ENCODE measurements around the gene FIGNL1.
"Not testable (repeated sequence)": the region's sequence is repeated elsewhere in the genome, so short reads cannot be mapped to it uniquely, and the experiment has no call there.

Gene FIGNL1

GRCh38 chr7:50466815-50467585 is 16.9 kb upstream of the FIGNL1 start:
- Histone ChIP-seq H3K4me3 (ENCODE audit: low read length) (no peak overlapping the region), H3K4me1 (ENCODE audit: insufficient read depth, low read length) (no peaks in the 10 kb centered on the region)

GRCh38 chr7:50463035-50463434 is 12.9 kb upstream of the FIGNL1 start:
- no peak overlapping the region for H2AFZ ChIP-seq (ENCODE audit: low read depth, low read length)
- H3K4me3 ChIP-seq (ENCODE audit: low read length): no peak overlapping the region
- H3K4me1 ChIP-seq (ENCODE audit: insufficient read depth, low read length): no peaks in the 10 kb centered on the region
- no peaks in the 10 kb centered on the region for H3K27me3 ChIP-seq (ENCODE audit: insufficient read depth, low read length)
- H3K9me3 ChIP-seq (ENCODE audit: low read length): no peaks in the 10 kb centered on the region
- H3K36me3 ChIP-seq (ENCODE audit: insufficient read depth, low read length): no peaks in the 10 kb centered on the region

More at GRCh38 chr7:50466815-50467585, 16.9 kb upstream of the FIGNL1 start:
- Histone ChIP-seq H3K9me3 (ENCODE audit: low read length) (no peaks in the 10 kb centered on the region), H3K36me3 (ENCODE audit: insufficient read depth, low read length) (no peaks in the 10 kb centered on the region), H2AFZ (ENCODE audit: low read depth, low read length) (no peak overlapping the region), H3K27me3 (ENCODE audit: insufficient read depth, low read length) (no peaks in the 10 kb centered on the region)

- no peak overlapping the region for H3K4me3 ChIP-seq (ENCODE audit: low read length)
- H3K27me3 ChIP-seq (ENCODE audit: insufficient read depth, low read length): no peaks in the 10 kb centered on the region
- no peaks in the 10 kb centered on the region for H3K9me3 ChIP-seq (ENCODE audit: low read length)
- H3K4me1 ChIP-seq (ENCODE audit: insufficient read depth, low read length): no peaks in the 10 kb centered on the region
- H2AFZ ChIP-seq (ENCODE audit: low read depth, low read length): no peak overlapping the region
- no peaks in the 10 kb centered on the region for H3K36me3 ChIP-seq (ENCODE audit: insufficient read depth, low read length)
These were observed 12.2 kb upstream of the FIGNL1 start for GRCh38 chr7:50462361-50462760.

- no peaks in the 10 kb centered on the region for H3K36me3 ChIP-seq (ENCODE audit: insufficient read depth, low read length)
- no peaks in the 10 kb centered on the region for H3K27me3 ChIP-seq (ENCODE audit: insufficient read depth, low read length)
- H3K4me3 ChIP-seq (ENCODE audit: low read length): no peak overlapping the region
- H3K4me1 ChIP-seq (ENCODE audit: insufficient read depth, low read length): no peaks in the 10 kb centered on the region
- no peak overlapping the region for H2AFZ ChIP-seq (ENCODE audit: low read depth, low read length)
- no peaks in the 10 kb centered on the region for H3K9me3 ChIP-seq (ENCODE audit: low read length)
These were observed 11.5 kb upstream of the FIGNL1 start for GRCh38 chr7:50461695-50462094.

- not testable (repeated sequence) for H3K4me1 ChIP-seq (ENCODE audit: insufficient read depth, low read length); H3K27me3 ChIP-seq (ENCODE audit: insufficient read depth, low read length); H3K4me3 ChIP-seq (ENCODE audit: low read length); H3K36me3 ChIP-seq (ENCODE audit: insufficient read depth, low read length); H2AFZ ChIP-seq (ENCODE audit: low read depth, low read length); H3K9me3 ChIP-seq (ENCODE audit: low read length)
These were observed 9.0 kb upstream of the FIGNL1 start for GRCh38 chr7:50459183-50459582.

GRCh38 chr7:50458651-50459050 is 8.5 kb upstream of the FIGNL1 start:
- not testable (repeated sequence) for H3K4me3 ChIP-seq (ENCODE audit: low read length); H3K36me3 ChIP-seq (ENCODE audit: insufficient read depth, low read length); H3K4me1 ChIP-seq (ENCODE audit: insufficient read depth, low read length); H3K27me3 ChIP-seq (ENCODE audit: insufficient read depth, low read length); H2AFZ ChIP-seq (ENCODE audit: low read depth, low read length); H3K9me3 ChIP-seq (ENCODE audit: low read length)

GRCh38 chr7:50456371-50457123 is 6.4 kb upstream of the FIGNL1 start:
- no peak overlapping the region for H3K4me3 ChIP-seq (ENCODE audit: low read length)

GRCh38 chr7:50455658-50456057 is 5.5 kb upstream of the FIGNL1 start:
- Histone ChIP-seq H2AFZ (ENCODE audit: low read depth, low read length) (no peak overlapping the region), H3K27me3 (ENCODE audit: insufficient read depth, low read length) (no peaks in the 10 kb centered on the region), H3K4me1 (ENCODE audit: insufficient read depth, low read length) (no peaks in the 10 kb centered on the region), H3K4me3 (ENCODE audit: low read length) (no peak overlapping the region), H3K9me3 (ENCODE audit: low read length) (no peaks in the 10 kb centered on the region), H3K36me3 (ENCODE audit: insufficient read depth, low read length) (no peaks in the 10 kb centered on the region)

More at GRCh38 chr7:50456371-50457123, 6.4 kb upstream of the FIGNL1 start:
- no peaks in the 10 kb centered on the region for H3K27me3 ChIP-seq (ENCODE audit: insufficient read depth, low read length)
- no peaks in the 10 kb centered on the region for H3K4me1 ChIP-seq (ENCODE audit: insufficient read depth, low read length)
- H3K9me3 ChIP-seq (ENCODE audit: low read length): no peaks in the 10 kb centered on the region
- H2AFZ ChIP-seq (ENCODE audit: low read depth, low read length): no peak overlapping the region
- H3K36me3 ChIP-seq (ENCODE audit: insufficient read depth, low read length): no peaks in the 10 kb centered on the region

- Histone ChIP-seq H2AFZ (ENCODE audit: low read depth, low read length) (no peak overlapping the region), H3K4me3 (ENCODE audit: low read length) (no peak overlapping the region)
These were observed 4.8 kb upstream of the FIGNL1 start for GRCh38 chr7:50454968-50455367.

GRCh38 chr7:50450590-50451032 is 461 bp upstream of the FIGNL1 start:
- Histone ChIP-seq H3K27me3 (ENCODE audit: insufficient read depth, low read length) (no peaks in the 10 kb centered on the region), H3K9me3 (ENCODE audit: low read length) (no peaks in the 10 kb centered on the region), H3K4me1 (ENCODE audit: insufficient read depth, low read length) (peaks cover 7% of the 10 kb centered on the region), H2AFZ (ENCODE audit: low read depth, low read length) (peak overlapping the region; percentile 100), H3K4me3 (ENCODE audit: low read length) (peak overlapping the region; percentile 98), H3K36me3 (ENCODE audit: insufficient read depth, low read length) (peaks cover 15% of the 10 kb centered on the region)

More at GRCh38 chr7:50454968-50455367, 4.8 kb upstream of the FIGNL1 start:
- Histone ChIP-seq H3K36me3 (ENCODE audit: insufficient read depth, low read length) (no peaks in the 10 kb centered on the region), H3K27me3 (ENCODE audit: insufficient read depth, low read length) (no peaks in the 10 kb centered on the region), H3K4me1 (ENCODE audit: insufficient read depth, low read length) (no peaks in the 10 kb centered on the region), H3K9me3 (ENCODE audit: low read length) (no peaks in the 10 kb centered on the region)

GRCh38 chr7:50449501-50449880 is 659 bp downstream of the FIGNL1 start:
- H3K4me1 ChIP-seq (ENCODE audit: insufficient read depth, low read length): peaks cover 7% of the 10 kb centered on the region

GRCh38 chr7:50448823-50449222 is 1.3 kb downstream of the FIGNL1 start:
- Histone ChIP-seq H3K27me3 (ENCODE audit: insufficient read depth, low read length) (no peaks in the 10 kb centered on the region), H2AFZ (ENCODE audit: low read depth, low read length) (peak overlapping the region; percentile 100), H3K4me3 (ENCODE audit: low read length) (peak overlapping the region; percentile 98)

More at GRCh38 chr7:50449501-50449880, 659 bp downstream of the FIGNL1 start:
- no peaks in the 10 kb centered on the region for H3K27me3 ChIP-seq (ENCODE audit: insufficient read depth, low read length)
- H3K4me3 ChIP-seq (ENCODE audit: low read length): peak overlapping the region; percentile 98
- no peaks in the 10 kb centered on the region for H3K9me3 ChIP-seq (ENCODE audit: low read length)
- peak overlapping the region; percentile 100 for H2AFZ ChIP-seq (ENCODE audit: low read depth, low read length)
- peaks cover 21% of the 10 kb centered on the region for H3K36me3 ChIP-seq (ENCODE audit: insufficient read depth, low read length)

GRCh38 chr7:50446542-50446960 is 3.6 kb downstream of the FIGNL1 start:
- peaks cover 25% of the 10 kb centered on the region for H3K36me3 ChIP-seq (ENCODE audit: insufficient read depth, low read length)
- H3K9me3 ChIP-seq (ENCODE audit: low read length): no peaks in the 10 kb centered on the region
- no peaks in the 10 kb centered on the region for H3K27me3 ChIP-seq (ENCODE audit: insufficient read depth, low read length)
- H2AFZ ChIP-seq (ENCODE audit: low read depth, low read length): no peak overlapping the region
- H3K4me1 ChIP-seq (ENCODE audit: insufficient read depth, low read length): peaks cover 7% of the 10 kb centered on the region
- no peak overlapping the region for H3K4me3 ChIP-seq (ENCODE audit: low read length)

More at GRCh38 chr7:50448823-50449222, 1.3 kb downstream of the FIGNL1 start:
- Histone ChIP-seq H3K4me1 (ENCODE audit: insufficient read depth, low read length) (peaks cover 7% of the 10 kb centered on the region), H3K9me3 (ENCODE audit: low read length) (no peaks in the 10 kb centered on the region), H3K36me3 (ENCODE audit: insufficient read depth, low read length) (peaks cover 24% of the 10 kb centered on the region)
